HUES6 (cell line): ENCODE measurements around the gene SLC9A3.

Experiments used
- H3K27ac ChIP-seq: 2 replicates; pipeline ENCODE4 v1.7.0; 2013; ENCODE audit warnings: low read depth, mild to moderate bottlenecking, low read length, inconsistent platforms
- H3K27me3 ChIP-seq: 2 replicates; pipeline ENCODE4 v1.6.1; 2013; ENCODE audit warnings: low read length; ENCODE audit not compliant: control insufficient read depth, insufficient read depth
- H3K36me3 ChIP-seq: 2 replicates; pipeline ENCODE4 v1.6.1; 2013; ENCODE audit warnings: low read length; ENCODE audit not compliant: control insufficient read depth, insufficient read depth
- H3K4me1 ChIP-seq: 2 replicates; pipeline ENCODE4 v1.6.1; 2013; ENCODE audit warnings: low read length; ENCODE audit not compliant: control insufficient read depth, insufficient read depth
- H3K4me3 ChIP-seq: 2 replicates; pipeline ENCODE4 v1.5.1; 2013; ENCODE audit warnings: low read depth, low read length
- H3K9ac ChIP-seq: one replicate; pipeline ENCODE4 v1.6.1; 2013; ENCODE audit warnings: mild to moderate bottlenecking, low read length
- H3K9me3 ChIP-seq: 2 replicates; pipeline ENCODE4 v1.6.1; 2013; ENCODE audit warnings: low read depth, low read length; ENCODE audit not compliant: control insufficient read depth, insufficient read depth

Gene SLC9A3

DNA sequence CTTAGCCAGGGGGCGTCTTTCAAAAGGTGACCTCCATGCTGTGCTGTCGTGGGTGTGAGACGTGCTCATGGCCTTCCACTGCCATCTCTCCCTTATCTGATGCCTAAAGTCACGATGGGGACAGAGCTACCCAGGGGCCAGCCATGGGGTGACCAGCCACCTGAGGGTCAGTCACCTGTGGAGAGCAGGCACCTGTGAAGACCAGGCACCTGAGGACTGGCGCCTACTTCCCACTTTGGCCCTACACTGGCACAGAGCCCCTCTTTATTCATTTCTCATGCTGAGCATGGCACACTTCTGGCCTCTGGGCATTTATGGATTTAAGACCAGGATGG is 87.6 kb downstream of the SLC9A3 start:
- no peak overlapping the region for H3K4me3 ChIP-seq
- H3K27ac ChIP-seq, result no peak overlapping the region
- no peak overlapping the region for H3K9ac ChIP-seq
- H3K9me3 ChIP-seq, result no peaks in the 10 kb centered on the region
- no peaks in the 10 kb centered on the region for H3K27me3 ChIP-seq
- H3K4me1 ChIP-seq, result no peaks in the 10 kb centered on the region
- H3K36me3 ChIP-seq, result no peaks in the 10 kb centered on the region

DNA sequence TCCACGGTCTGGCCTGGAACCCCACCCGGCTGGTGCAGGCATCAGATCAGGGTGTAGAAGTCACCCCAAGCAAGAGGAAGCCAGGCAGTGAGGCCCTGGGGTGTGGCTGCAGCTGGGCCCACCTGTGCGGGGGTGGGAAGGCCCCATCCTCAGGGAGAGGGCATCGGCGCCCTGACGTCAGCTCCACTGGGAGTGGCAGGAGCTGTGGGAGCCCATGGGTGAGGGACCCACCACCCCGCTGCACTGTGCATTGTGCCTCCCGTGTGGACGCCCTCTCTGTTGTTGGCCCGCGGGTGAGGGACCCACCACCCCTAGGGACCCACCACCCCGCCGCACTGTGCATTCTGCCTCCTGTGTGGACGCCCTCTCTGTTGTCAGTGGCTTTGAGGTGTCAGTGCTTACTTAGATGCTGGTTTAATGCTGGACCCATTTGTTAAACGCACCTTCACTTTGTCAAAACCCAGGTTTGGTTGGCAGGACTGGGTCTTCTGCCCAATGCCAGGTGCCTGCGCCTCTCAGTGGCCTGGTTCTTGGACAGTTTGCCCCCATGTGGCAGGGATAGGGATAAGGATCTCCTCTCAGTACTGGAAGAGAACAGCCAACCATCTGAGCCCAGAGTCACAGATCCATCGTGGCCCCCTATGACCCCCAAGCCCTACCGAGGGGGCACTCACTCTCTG is 88.1 kb downstream of the SLC9A3 start:
- Histone ChIP-seq H3K9me3 (no peaks in the 10 kb centered on the region), H3K4me3 (no peak overlapping the region), H3K36me3 (no peaks in the 10 kb centered on the region), H3K9ac (no peak overlapping the region), H3K4me1 (no peaks in the 10 kb centered on the region), H3K27ac (no peak overlapping the region), H3K27me3 (no peaks in the 10 kb centered on the region)

DNA sequence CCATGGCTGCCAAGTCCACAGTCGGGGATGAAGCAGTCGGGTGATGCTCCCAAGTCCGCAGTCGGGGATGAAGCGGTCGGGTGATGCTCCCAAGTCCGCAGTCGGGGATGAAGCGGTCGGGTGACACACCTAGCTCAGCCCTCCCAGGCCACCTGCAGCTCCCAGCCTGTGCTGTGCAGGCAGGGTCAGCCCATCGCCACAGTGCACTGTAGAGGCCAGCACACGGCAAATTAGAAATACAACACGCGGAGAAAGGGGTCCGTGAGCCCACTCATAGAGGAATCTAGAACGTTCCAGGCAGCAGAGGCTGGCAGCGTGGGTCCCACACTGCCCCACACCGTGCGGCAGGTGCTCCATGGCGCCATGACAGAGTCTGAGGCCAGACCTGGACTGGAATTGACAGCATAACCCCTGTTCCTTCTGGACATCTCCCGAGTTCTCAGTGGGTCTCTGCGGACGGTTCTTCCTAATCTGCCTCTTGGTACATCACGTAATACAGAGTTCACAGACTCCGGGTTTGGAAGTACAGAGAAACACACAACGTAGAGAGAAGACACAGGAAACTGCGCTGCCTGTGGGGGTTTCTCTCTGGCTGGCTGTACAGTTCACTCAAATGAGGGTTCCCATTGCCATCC is 89.0 kb downstream of the SLC9A3 start:
- Histone ChIP-seq H3K9ac (no peak overlapping the region), H3K27me3 (no peaks in the 10 kb centered on the region), H3K36me3 (no peaks in the 10 kb centered on the region), H3K27ac (no peak overlapping the region), H3K4me3 (no peak overlapping the region), H3K9me3 (no peaks in the 10 kb centered on the region), H3K4me1 (no peaks in the 10 kb centered on the region)

DNA sequence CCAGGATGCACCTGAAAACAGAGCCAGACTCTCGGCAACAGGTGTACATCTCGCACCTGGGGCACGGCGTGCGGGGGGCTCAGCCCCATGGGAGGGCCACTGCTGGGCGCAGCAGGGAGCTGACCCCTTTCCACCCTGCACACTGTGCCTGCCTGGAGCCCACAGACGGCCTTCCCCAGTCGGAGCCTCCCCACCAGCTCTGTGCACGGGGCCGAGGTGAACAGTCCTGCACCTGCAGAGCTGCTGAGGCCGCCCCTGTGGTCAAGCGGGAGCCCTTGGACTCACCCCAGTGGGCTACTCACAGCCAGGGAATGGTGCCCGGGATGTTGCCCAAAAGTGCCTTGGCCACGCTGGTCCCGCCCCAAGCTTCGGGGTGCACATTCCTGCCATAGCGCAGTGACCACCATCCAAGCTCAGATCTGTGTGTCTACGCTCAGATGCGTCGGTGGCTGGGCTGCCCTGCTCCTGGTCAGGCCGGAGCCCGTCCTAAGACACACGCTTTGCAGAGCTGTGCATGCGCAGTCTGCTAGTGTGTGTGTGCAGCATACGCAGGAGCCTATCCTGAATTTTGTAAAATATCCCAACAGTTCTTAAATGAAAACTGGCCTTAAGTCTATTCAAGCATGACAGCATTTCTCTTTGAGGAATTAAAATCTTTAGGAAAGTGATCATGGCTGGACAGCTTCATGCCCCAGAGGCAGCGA is 89.7 kb downstream of the SLC9A3 start:
- no peak overlapping the region for H3K27ac ChIP-seq
- H3K9me3 ChIP-seq, result no peaks in the 10 kb centered on the region
- no peak overlapping the region for H3K9ac ChIP-seq
- no peaks in the 10 kb centered on the region for H3K27me3 ChIP-seq
- no peaks in the 10 kb centered on the region for H3K36me3 ChIP-seq
- no peak overlapping the region for H3K4me3 ChIP-seq
- H3K4me1 ChIP-seq, result no peaks in the 10 kb centered on the region

DNA sequence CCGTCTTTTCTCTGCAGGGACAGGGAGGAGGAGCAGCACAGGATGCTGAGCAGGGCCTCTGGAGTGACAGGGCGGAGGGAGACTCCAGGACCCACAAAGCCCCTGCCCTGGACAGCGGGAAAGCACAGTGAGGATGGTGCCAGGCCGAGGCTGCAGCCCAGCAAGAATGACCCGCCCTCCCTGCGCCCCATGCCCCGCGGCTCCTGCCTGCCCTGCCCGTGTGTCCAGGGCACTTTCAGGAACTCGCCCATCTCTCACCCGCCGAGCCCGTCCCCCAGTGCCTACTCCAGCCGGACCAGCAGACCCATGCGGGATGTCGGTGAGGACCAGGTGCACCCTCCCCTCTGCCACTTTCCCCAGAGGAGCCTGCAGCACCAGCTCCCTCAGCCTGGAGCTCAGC is 90.4 kb downstream of the SLC9A3 start:
- no peak overlapping the region for H3K27ac ChIP-seq
- no peaks in the 10 kb centered on the region for H3K9me3 ChIP-seq
- H3K9ac ChIP-seq, result no peak overlapping the region
- H3K27me3 ChIP-seq, result no peaks in the 10 kb centered on the region
- no peaks in the 10 kb centered on the region for H3K36me3 ChIP-seq
- no peak overlapping the region for H3K4me3 ChIP-seq
- no peaks in the 10 kb centered on the region for H3K4me1 ChIP-seq

DNA sequence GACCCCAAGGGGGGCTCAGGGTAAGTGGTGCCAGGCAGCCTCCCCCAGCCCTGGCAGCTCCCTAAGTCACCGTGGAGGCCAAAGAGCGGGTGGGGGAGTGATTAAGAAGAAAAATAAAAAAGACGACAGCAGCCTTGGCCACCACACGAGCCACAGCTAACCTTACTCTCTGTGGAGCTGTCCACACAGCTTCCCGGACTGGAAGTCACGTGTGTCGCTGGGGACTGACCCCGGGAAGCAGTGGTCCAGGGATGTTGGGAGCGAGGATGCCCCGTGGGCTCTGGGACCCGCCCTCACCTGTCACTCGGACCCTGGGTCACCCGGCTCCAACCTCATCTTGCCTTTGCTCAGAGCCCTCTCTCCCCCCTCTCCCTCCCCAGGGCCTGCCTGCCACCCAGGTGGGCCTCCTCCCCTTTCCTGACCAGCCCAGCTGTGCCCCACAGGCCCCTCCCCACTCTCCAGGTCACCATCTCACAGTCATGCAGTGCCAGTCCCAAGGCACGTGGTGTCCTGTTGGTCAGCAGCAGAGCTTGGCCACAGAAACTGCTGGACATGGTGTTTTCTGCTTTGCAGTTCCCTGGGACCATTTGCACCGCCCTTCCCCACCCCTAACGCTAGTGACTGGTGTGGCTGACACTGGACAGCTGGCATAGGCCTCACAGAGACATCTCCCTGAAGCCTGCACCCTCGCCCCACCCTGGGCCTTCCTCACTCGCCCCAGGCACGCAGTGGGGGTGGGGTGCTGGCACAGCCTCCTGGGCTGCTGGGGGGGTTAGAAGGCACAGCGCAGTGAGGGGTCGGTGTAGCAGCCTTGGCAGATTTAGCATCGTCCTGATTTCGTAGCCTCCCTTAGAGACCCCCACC is 91.1 kb downstream of the SLC9A3 start:
- Histone ChIP-seq H3K27me3 (no peaks in the 10 kb centered on the region), H3K9ac (no peak overlapping the region), H3K4me1 (no peaks in the 10 kb centered on the region), H3K27ac (no peak overlapping the region), H3K4me3 (no peak overlapping the region), H3K36me3 (no peaks in the 10 kb centered on the region), H3K9me3 (no peaks in the 10 kb centered on the region)

DNA sequence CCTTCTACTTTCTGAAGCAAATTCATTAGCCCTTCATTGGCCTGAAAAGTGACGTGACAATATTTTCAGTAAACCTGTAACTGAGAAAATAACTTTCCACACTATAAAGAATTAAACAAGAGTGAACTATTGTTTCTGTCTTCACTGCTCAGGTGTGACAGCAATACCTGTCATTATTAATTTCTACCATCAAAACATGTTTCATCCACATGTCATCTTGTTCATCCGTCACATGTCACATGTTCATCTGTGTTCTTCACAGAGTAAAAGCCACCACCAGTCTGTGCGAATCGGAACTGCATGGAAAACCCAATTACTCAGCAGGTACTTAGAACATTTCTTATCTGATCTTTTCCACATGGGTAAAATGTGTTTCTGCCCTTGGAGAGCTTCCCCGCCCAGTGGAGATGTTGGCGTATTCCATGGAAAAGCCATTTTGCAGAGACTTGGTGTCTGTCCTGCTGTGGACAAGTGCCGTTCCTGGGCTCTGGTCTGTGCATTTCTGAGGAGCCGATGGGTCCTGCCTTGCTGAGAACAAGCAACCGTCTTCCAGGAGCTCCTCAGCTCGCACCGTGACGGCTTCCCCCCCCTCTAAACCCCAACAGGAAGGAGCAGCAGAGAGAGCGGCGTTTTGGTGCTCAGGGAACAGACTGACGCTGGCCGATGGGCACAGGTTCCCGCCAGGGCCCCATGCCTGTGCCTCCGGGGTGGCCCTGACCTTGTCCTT is 91.9 kb downstream of the SLC9A3 start:
- Histone ChIP-seq H3K4me1 (no peaks in the 10 kb centered on the region), H3K27me3 (no peaks in the 10 kb centered on the region), H3K36me3 (no peaks in the 10 kb centered on the region), H3K9ac (no peak overlapping the region), H3K9me3 (no peaks in the 10 kb centered on the region), H3K4me3 (no peak overlapping the region), H3K27ac (no peak overlapping the region)

DNA sequence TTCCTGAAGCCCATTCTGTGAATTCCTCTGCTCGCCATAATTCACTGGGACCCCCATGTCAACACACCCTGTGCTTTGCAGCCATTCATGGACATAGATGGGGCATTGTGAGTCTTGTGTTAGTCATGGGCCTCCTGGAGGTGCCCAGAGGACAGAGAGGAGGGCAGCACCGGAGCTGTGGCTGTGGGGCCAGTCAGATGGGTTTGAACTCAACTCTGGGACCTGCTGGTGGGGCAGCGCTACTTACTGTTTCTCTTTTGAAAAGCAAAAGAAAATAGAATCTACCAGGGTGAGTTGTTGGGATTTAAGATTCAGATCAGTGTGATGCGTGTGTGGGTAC is 92.6 kb downstream of the SLC9A3 start:
- H3K4me3 ChIP-seq, result no peak overlapping the region
- no peaks in the 10 kb centered on the region for H3K4me1 ChIP-seq
- no peaks in the 10 kb centered on the region for H3K9me3 ChIP-seq
- H3K9ac ChIP-seq, result no peak overlapping the region
- no peaks in the 10 kb centered on the region for H3K36me3 ChIP-seq
- H3K27ac ChIP-seq, result no peak overlapping the region
- H3K27me3 ChIP-seq, result no peaks in the 10 kb centered on the region

DNA sequence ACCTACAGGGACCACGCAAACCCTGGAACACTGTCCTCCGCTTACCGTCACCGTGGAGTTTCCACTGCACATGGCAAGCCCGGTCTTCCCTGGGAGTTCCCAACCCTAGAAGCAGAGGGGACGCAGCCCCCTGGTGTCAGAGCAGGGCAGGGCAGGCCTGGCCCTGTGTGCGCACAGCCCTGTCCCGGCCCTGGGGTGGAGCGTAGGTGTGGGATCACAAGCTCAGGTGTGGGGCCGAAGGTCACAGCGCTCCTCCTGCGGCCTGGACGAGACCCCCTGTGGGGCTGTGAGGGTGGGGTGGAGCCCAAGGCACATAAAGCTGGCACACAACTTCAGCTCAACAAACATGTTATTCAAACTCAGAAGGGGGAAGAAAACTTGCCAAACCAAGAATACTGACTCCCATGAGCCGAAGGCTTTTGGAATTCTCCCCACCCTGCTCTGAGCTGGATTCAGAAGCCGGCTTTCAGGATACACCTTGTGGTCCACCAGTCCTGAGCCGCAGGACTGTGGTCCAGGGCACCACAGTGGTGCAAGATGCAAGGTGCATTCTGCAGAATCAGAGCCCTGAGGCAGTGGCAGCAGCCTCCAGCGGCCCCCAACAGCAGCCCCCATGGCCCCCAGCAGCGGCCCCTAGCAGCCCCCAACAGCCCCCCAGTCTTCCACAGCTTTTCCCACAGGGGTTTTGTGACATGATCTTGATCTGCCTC is 93.1 kb downstream of the SLC9A3 start:
- Histone ChIP-seq H3K36me3 (no peaks in the 10 kb centered on the region), H3K27ac (no peak overlapping the region), H3K9ac (no peak overlapping the region)

DNA sequence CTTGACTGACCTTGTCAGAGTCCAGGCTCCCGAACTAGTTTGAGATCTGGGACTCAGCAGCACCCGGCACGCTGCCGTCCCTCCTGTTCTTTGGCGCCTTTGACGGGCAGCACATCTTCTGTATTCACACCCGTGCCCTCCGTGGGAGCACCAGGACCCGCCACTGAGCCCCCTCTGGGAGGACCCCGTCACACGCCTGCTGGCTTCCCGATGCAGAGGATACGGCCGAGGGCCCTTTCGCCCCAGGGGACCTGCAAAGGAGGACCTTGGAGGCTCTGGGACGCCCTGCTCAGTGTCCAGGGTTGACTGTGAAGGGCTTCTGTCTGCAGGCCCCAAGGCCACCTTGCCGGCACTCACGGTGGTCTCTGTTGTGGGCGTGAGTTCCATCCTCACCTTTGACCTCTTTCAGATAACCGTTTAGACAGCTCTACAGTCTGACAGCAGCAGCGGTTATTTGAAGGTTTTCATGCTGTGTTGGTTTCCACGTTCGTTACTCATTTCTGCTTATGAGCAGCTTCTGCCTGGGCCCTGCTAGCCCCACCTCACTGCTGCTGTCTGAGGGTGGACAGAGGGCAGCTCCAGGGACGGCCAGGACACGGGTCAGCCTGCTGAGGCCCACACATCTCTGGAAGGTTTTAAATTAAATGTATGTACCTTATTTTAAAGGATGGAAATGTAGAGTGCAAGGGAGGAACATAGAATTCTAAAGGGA is 93.9 kb downstream of the SLC9A3 start:
- no peaks in the 10 kb centered on the region for H3K36me3 ChIP-seq
- H3K27ac ChIP-seq, result no peak overlapping the region
- no peak overlapping the region for H3K9ac ChIP-seq

More for the DNA sequence above, 93.1 kb downstream of the SLC9A3 start:
- no peaks in the 10 kb centered on the region for H3K9me3 ChIP-seq
- H3K27me3 ChIP-seq, result no peaks in the 10 kb centered on the region
- no peaks in the 10 kb centered on the region for H3K4me1 ChIP-seq
- no peak overlapping the region for H3K4me3 ChIP-seq

More for the DNA sequence above, 93.9 kb downstream of the SLC9A3 start:
- Histone ChIP-seq H3K4me3 (no peak overlapping the region), H3K4me1 (no peaks in the 10 kb centered on the region), H3K9me3 (no peaks in the 10 kb centered on the region), H3K27me3 (no peaks in the 10 kb centered on the region)
